A673 (cell line): ENCODE results near the gene LPCAT2. TPM values are rescaled to one million over a fixed set of nuclear protein-coding genes. Genes with fewer than 3 reads are reported as not detected.

Experiments
- BruUV-seq: library from RNA; stranded (reverse); fragments of 400-500 nt; replicated peaks from 2 replicates; lab custom pipeline; 2021; lab: Mats Ljungman, UMichigan
- CTCF ChIA-PET: fragments of 300-600 bp; sonication (Branson Sonifier 250); formaldehyde crosslinking; loops from one replicate; lab custom pipeline; 2022; ENCODE audit warnings: antibody characterized with exemption; lab: Charles Lee
- POLR2A ChIA-PET: fragments of 300-600 bp; sonication (Branson Sonifier 250); formaldehyde crosslinking; loops from one replicate; lab custom pipeline; 2022; ENCODE audit warnings: antibody characterized with exemption; ENCODE audit not compliant: low non-redundant PET; lab: Charles Lee
- DNase-seq: peaks from one replicate; pipeline ENCODE4 v3.0.0-alpha.2; 2015; ENCODE audit warnings: low spot score
- H3K27ac ChIP-seq: fragments of 200-600 bp; sonication (generic); 2 replicates; pipeline ENCODE4 v1.5.1; 2016; ENCODE audit warnings: mixed run types, low read depth, mild to moderate bottlenecking, mixed read lengths, antibody characterized with exemption, low read length; ENCODE audit not compliant: poor library complexity, severe bottlenecking
- H3K27me3 ChIP-seq: fragments of 200-600 bp; sonication (generic); replicated peaks from 2 replicates; pipeline ENCODE4 v1.6.1; 2017; ENCODE audit warnings: mixed run types, low read depth, mild to moderate bottlenecking, mixed read lengths, antibody characterized with exemption, low read length; ENCODE audit not compliant: insufficient read depth, poor library complexity
- H3K36me3 ChIP-seq: fragments of 200-600 bp; sonication (generic); 2 replicates; pipeline ENCODE4 v1.6.1; 2016; ENCODE audit warnings: mixed run types, mild to moderate bottlenecking, mixed read lengths, antibody characterized with exemption, low read length; ENCODE audit not compliant: insufficient read depth, poor library complexity, severe bottlenecking
- H3K4me1 ChIP-seq: fragments of 200-600 bp; sonication (generic); 2 replicates; pipeline ENCODE4 v1.6.1; 2017; ENCODE audit warnings: mixed run types, mild to moderate bottlenecking, mixed read lengths, antibody characterized with exemption, low read length; ENCODE audit not compliant: insufficient read depth, poor library complexity, severe bottlenecking
- H3K4me3 ChIP-seq: fragments of 200-600 bp; sonication (generic); 2 replicates; pipeline ENCODE4 v1.5.1; 2016; ENCODE audit warnings: low read depth, mixed run types, mild to moderate bottlenecking, mixed read lengths, low read length; ENCODE audit not compliant: poor library complexity, severe bottlenecking
- H3K9me3 ChIP-seq: fragments of 200-600 bp; sonication (generic); 2 replicates; pipeline ENCODE4 v1.6.1; 2016; ENCODE audit warnings: mixed run types, low read depth, mild to moderate bottlenecking, mixed read lengths, antibody characterized with exemption, low read length; ENCODE audit not compliant: poor library complexity, severe bottlenecking
- EZH2 ChIP-seq: fragments of 200-600 bp; sonication (generic); IDR thresholded peaks from 2 replicates; pipeline ENCODE4 v1.6.1; 2017; ENCODE audit warnings: borderline replicate concordance, low read depth, mild to moderate bottlenecking, mixed read lengths, antibody characterized with exemption, low read length; ENCODE audit not compliant: poor library complexity, severe bottlenecking
- intact Hi-C: fragments of 100-400 bp; cut with micrococcal nuclease; formaldehyde crosslinking; loops from one replicate; pipeline ENCODE4 v1.10.0; 2022; ENCODE audit not compliant: unreplicated experiment
- total RNA-seq: library from RNA; stranded (reverse); gene quantifications from 2 replicates; pipeline ENCODE4 v1.2.3, GENCODE V29; 2021
- TF ChIP-seq, protein P1 (sequence below): fragments of 300-800, 200-600 bp; sonication (generic); conservative IDR thresholded peaks from 2 replicates; pipeline ENCODE4 v1.5.1; 2017; ENCODE audit warnings: low read depth, mild to moderate bottlenecking, antibody characterized with exemption, low read length, moderate library complexity, mixed read lengths

The LPCAT2 gene
- total RNA-seq, 1 experiment from 2014 or later: 8.2 TPM

DNA sequence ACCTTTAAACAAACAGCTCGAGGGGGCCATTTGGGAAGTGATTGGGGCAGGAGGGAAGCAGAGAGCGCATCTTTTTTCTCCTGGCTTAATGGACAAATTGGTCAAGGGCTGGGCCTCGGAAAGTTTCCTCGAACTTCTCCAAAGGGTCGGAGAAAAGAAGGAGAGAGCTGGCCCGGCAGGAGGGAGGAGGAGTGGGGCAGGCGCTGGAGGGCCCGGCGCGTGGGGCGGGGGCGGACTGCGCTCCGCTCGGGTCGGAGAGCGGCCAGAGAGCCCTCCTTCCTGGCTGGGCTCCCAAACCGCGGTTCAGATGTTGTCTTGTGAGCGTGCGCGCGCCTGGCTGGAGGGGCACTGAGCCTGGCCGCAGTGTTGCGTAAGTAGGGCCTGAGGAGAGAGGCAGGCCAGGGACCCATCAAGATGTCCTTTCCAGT, 28.6 kb upstream of the LPCAT2 start:
- Histone ChIP-seq H3K36me3 (no peaks in the 10 kb centered on the region), H3K9me3 (no peaks in the 10 kb centered on the region), H3K4me1 (peaks cover 6% of the 10 kb centered on the region), H3K27me3 (peaks cover 5% of the 10 kb centered on the region), H3K4me3 (peak overlapping the region; percentile 63), H3K27ac (no peak overlapping the region)
- TF ChIP-seq EZH2: no peak
- TF ChIP-seq, protein P1, sequence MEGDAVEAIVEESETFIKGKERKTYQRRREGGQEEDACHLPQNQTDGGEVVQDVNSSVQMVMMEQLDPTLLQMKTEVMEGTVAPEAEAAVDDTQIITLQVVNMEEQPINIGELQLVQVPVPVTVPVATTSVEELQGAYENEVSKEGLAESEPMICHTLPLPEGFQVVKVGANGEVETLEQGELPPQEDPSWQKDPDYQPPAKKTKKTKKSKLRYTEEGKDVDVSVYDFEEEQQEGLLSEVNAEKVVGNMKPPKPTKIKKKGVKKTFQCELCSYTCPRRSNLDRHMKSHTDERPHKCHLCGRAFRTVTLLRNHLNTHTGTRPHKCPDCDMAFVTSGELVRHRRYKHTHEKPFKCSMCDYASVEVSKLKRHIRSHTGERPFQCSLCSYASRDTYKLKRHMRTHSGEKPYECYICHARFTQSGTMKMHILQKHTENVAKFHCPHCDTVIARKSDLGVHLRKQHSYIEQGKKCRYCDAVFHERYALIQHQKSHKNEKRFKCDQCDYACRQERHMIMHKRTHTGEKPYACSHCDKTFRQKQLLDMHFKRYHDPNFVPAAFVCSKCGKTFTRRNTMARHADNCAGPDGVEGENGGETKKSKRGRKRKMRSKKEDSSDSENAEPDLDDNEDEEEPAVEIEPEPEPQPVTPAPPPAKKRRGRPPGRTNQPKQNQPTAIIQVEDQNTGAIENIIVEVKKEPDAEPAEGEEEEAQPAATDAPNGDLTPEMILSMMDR: no peak
- POLR2A ChIA-PET: no interaction called here
- intact Hi-C loops: no loop called here
- DNase-seq: no peak
- CTCF ChIA-PET: interaction anchor here (0.7 kb wide), 1 partner anchor 1776 kb away, joined by 3 read pairs; the partner anchor contains the start of gene FTO
- no TSS peak for BruUV-seq

DNA sequence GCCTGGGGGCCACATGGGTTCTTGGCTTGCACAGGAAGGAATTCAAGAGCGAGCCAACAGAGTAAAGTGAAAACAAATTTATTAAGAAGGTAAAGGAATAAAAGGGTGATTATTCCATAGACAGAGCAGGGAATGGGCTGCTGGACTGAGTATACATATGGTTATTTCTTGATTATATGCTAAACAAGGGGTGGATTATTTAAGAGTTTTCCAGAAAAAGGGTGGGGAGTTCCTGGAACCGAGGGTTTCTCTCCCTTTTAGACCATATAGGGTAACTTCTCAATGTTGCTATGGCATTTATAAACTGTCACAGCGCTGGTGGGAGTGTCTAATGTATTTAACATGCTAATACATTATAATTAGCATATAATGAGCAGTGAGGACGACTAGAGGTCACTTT, 27.8 kb upstream of the LPCAT2 start:
- intact Hi-C loops: no loop called here
- no peak overlapping the region for H3K27ac ChIP-seq
- TF ChIP-seq, protein P1: no peak
- no peak for TF ChIP-seq EZH2

DNA sequence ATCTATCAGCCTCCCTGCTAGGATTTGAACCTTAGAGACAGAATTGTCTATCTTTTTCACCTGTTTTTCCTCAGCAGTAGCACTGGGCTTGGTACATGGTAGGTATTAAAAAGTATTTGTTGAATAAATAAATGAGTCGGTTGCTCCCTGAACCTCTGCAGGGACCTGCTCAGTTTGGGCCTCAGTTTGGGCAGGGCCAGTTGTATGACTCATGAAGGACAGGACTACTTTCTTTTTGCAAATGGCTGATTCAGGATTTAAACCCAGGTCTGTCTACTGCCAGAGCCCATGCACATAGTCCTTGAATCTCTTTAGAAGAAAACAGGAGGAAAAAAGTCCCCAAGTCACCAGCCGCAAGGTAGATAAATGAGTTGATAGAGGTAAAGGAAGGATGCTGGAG, 26.8 kb upstream of the LPCAT2 start:
- Histone ChIP-seq H3K4me1 (peaks cover 6% of the 10 kb centered on the region), H3K27ac (no peak overlapping the region), H3K36me3 (no peaks in the 10 kb centered on the region), H3K27me3 (peaks cover 5% of the 10 kb centered on the region), H3K9me3 (no peaks in the 10 kb centered on the region), H3K4me3 (no peak overlapping the region)
- no peak for DNase-seq
- CTCF ChIA-PET: no interaction called here
- no TSS peak for BruUV-seq
- POLR2A ChIA-PET: no interaction called here
- TF ChIP-seq EZH2: no peak
- TF ChIP-seq, protein P1: no peak
- intact Hi-C loops: no loop called here

More for the DNA sequence above, 27.8 kb upstream of the LPCAT2 start:
- no TSS peak for BruUV-seq
- Histone ChIP-seq H3K9me3 (no peaks in the 10 kb centered on the region), H3K4me3 (no peak overlapping the region), H3K4me1 (peaks cover 6% of the 10 kb centered on the region), H3K36me3 (no peaks in the 10 kb centered on the region), H3K27me3 (peaks cover 5% of the 10 kb centered on the region)
- ChIA-PET POLR2A (no interaction called here), CTCF (no interaction called here)
- DNase-seq: no peak
